ENCODE results near the gene KCNH6.

KCNH6 gene

DNA sequence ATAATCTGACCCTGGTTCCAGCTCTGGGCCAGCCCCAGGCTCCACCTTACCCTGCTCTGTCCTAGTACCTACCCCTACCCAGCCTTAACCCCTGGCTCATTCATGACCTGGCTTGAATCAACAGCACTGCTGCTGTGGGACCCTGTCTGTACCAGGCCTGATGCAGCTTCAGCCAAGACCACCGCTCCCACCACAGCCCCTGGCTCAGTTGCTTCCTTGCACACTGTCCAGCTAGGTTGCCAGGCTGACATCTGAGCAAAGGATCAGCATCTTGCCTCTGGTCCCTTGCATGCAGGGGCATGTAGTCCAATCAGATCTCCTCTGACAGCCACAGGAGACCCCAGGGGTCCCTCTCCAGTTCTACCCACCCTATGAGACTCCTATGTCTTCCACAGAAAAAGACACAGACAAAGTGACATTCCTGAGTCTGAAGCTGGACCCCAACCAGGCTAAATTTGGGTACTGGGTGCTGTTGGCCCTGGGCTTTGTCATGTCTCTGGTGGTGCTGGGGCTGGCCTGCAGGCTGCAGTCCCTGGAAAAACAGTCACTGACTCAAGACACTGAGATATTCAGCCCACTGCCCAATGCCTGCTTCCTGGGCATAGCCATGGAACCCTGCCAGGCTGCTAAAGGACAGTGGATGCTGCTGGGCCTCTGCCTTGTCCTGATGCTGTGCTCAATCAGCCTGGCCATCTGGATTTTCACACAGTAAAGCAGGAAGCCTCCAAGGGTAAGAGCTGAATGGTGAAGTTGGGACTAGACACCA lies 3.9 kb upstream of the KCNH6 start:
- Histone ChIP-seq H3K27me3 (peaks cover 80% of the 10 kb centered on the region), H3K4me1 (ENCODE audit: control insufficient read depth in 1 of 2, insufficient read depth in 1 of 2, low read depth in 1 of 2, low read length in 1 of 2) (no peaks in the 10 kb centered on the region), H3K36me3 (no peaks in the 10 kb centered on the region), H3K4me3 (ENCODE audit: low read depth in 1 of 2, low read length in 1 of 2) (no peak overlapping the region), H3K9me3 (no peaks in the 10 kb centered on the region), H3K27ac (no peak overlapping the region)
- TF ChIP-seq, protein P1, sequence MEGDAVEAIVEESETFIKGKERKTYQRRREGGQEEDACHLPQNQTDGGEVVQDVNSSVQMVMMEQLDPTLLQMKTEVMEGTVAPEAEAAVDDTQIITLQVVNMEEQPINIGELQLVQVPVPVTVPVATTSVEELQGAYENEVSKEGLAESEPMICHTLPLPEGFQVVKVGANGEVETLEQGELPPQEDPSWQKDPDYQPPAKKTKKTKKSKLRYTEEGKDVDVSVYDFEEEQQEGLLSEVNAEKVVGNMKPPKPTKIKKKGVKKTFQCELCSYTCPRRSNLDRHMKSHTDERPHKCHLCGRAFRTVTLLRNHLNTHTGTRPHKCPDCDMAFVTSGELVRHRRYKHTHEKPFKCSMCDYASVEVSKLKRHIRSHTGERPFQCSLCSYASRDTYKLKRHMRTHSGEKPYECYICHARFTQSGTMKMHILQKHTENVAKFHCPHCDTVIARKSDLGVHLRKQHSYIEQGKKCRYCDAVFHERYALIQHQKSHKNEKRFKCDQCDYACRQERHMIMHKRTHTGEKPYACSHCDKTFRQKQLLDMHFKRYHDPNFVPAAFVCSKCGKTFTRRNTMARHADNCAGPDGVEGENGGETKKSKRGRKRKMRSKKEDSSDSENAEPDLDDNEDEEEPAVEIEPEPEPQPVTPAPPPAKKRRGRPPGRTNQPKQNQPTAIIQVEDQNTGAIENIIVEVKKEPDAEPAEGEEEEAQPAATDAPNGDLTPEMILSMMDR (IDR thresholded peaks at IDR 0.05): no peak

DNA sequence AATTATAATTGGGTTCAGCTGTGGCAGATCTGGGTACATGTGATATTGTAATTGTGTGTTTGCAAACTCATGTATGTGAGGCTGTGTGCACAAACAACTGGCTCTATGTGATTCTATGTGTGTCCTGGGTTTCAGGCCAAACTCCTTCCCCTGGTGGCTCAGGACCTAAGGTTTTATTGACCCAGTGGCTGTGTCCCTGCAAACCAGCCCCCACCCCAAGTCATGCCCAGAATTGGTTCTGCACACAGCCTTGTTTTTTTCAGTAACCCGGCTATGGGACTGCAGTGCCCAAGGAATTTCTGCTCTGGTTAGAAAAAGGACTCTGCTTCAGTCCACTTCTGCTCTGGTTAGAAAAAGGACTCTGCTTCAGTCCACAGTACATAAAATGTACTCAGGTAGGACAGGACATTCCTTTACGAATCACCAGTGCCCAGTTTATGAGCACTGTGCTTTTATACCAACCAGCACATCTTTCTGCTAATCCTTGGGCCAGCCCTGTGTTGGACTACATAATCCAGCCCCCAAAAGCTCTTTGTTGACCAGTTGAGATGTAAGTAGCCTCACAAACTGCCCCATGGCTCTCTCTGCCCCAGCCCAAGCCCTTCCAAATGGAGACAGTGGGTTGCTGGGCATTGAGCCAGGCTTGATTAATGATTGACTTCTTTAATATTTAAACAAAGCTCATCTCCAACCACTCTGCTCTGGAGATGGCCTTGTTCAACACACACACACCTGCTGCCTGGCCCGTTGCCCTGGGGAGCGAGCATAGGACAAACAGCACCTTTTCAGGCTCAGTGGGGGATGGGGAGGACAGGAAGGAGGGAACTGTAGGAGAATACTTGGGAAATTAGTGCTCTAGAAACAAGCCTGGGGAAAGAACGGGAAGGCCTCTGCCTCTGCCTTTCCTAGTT lies 2.9 kb upstream of the KCNH6 start:
- no peaks in the 10 kb centered on the region for H3K4me1 ChIP-seq (ENCODE audit: control insufficient read depth in 1 of 2, insufficient read depth in 1 of 2, low read depth in 1 of 2, low read length in 1 of 2)
- TF ChIP-seq, protein P1 (IDR thresholded peaks at IDR 0.05): no peak
- H3K27ac ChIP-seq: no peak overlapping the region
- H3K4me3 ChIP-seq (ENCODE audit: low read depth in 1 of 2, low read length in 1 of 2): no peak overlapping the region
- peaks cover 83% of the 10 kb centered on the region for H3K27me3 ChIP-seq
- H3K36me3 ChIP-seq: no peaks in the 10 kb centered on the region
- H3K9me3 ChIP-seq: no peaks in the 10 kb centered on the region

DNA sequence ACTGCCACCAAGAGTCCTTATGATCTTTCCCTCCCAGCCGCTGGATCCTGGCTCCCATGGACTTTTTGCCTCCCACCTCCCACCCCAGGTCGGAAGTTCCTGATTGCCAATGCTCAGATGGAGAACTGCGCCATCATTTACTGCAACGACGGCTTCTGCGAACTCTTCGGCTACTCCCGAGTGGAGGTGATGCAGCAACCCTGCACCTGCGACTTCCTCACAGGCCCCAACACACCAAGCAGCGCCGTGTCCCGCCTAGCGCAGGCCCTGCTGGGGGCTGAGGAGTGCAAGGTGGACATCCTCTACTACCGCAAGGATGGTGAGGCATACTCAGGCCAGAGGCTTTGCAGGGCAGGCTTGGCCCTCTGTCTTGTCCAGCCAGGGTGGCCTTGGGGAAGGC lies 893 bp downstream of the KCNH6 start:
- no peaks in the 10 kb centered on the region for H3K36me3 ChIP-seq
- H3K9me3 ChIP-seq: no peaks in the 10 kb centered on the region
- no peaks in the 10 kb centered on the region for H3K4me1 ChIP-seq (ENCODE audit: control insufficient read depth in 1 of 2, insufficient read depth in 1 of 2, low read depth in 1 of 2, low read length in 1 of 2)
- no peak overlapping the region for H3K27ac ChIP-seq
- no peak overlapping the region for H3K4me3 ChIP-seq (ENCODE audit: low read depth in 1 of 2, low read length in 1 of 2)
- peaks cover 81% of the 10 kb centered on the region for H3K27me3 ChIP-seq
- TF ChIP-seq, protein P1 (IDR thresholded peaks at IDR 0.05): no peak

DNA sequence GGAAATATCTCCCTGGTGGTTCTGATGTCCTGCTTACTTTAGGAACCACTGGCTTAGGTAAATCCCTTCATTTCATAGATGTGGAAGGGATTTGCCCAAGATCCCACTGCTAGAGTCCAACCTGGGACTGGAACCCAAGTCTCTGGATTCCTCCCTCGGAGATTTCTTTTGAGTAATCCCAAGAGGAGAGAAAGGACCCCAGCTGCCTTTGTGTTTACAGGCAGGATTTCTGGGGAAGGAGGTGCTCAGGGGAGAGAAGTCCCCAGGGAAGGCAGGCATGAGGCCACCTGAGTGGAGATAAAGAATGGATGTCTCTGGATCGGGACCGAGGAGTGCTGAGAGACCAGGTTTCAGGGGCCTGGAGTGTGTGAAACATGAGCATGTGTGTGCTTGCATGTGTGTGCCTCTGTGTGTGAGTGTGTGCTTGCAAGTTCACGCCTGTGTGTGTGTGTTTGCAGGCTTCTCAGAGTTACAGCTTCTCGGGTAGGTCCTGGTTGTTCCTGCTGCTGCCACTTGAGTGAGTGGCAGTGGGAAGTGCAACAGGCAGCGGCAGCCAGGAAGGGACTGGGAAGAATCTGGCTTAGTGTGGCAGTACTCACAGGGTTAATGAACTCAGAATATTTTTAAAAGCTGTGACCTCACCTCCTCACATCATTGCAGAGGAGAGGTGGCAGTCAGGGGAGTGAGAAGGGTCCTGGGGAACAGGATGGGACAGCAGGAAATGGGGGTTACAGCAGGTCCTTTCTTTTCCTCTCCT lies 2.2 kb downstream of the KCNH6 start:
- TF ChIP-seq, protein P1 (IDR thresholded peaks at IDR 0.05): no peak
- no peaks in the 10 kb centered on the region for H3K9me3 ChIP-seq
- no peaks in the 10 kb centered on the region for H3K36me3 ChIP-seq
- H3K4me3 ChIP-seq (ENCODE audit: low read depth in 1 of 2, low read length in 1 of 2): no peak overlapping the region
- peaks cover 68% of the 10 kb centered on the region for H3K27me3 ChIP-seq
- H3K27ac ChIP-seq: no peak overlapping the region
- no peaks in the 10 kb centered on the region for H3K4me1 ChIP-seq (ENCODE audit: control insufficient read depth in 1 of 2, insufficient read depth in 1 of 2, low read depth in 1 of 2, low read length in 1 of 2)

DNA sequence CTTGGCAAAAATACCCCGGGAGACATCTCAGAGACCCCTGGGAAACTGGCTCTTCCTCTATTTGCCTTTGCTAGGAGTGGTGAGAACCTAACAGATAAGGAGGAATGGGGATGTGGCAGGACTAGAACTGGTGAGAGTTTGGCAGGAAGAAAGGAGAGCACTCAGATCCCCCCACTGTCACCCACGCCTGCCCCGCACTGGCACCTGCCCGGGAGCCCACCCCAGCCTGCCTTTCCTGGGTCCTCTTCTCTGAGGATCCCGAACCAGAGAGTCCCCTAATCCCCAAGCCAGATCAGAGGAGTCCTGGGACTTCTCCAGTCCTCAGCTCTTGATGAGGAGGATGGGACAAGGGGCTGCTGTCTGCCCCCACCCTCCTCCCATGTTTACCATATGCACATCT lies 3.7 kb downstream of the KCNH6 start:
- Histone ChIP-seq H3K27me3 (peaks cover 53% of the 10 kb centered on the region), H3K4me1 (ENCODE audit: control insufficient read depth in 1 of 2, insufficient read depth in 1 of 2, low read depth in 1 of 2, low read length in 1 of 2) (no peaks in the 10 kb centered on the region)
- TF ChIP-seq, protein P1 (IDR thresholded peaks at IDR 0.05): no peak

More for the DNA sequence above, 3.7 kb downstream of the KCNH6 start:
- Histone ChIP-seq H3K9me3 (no peaks in the 10 kb centered on the region), H3K4me3 (ENCODE audit: low read depth in 1 of 2, low read length in 1 of 2) (no peak overlapping the region), H3K27ac (no peak overlapping the region), H3K36me3 (no peaks in the 10 kb centered on the region)
